K562 (cell line): Measurements from ENCODE around the gene FGF2. TPM values are rescaled to one million over a fixed set of nuclear protein-coding genes. Genes with fewer than 3 reads are reported as not detected.

ENCODE experiments used
- ELF1 ChIP-seq: fragments of 200-800 bp; sonication (Bioruptor generic); IDR thresholded peaks from 2 replicates; pipeline ENCODE4 v1.6.1; 2016; ENCODE audit warnings: missing genetic modification characterization, missing compliant biosample characterization
- HMG20B ChIP-seq: fragments of 250-450 bp; sonication (Bioruptor Pico); IDR thresholded peaks from 2 replicates; pipeline ENCODE4 v1.5.0; 2021; ENCODE audit warnings: mild to moderate bottlenecking
- HNRNPH1 ChIP-seq: fragments of 200-400 bp; formaldehyde crosslinking; optimal IDR thresholded peaks from 2 replicates; pipeline ENCODE3; 2017; ENCODE audit warnings: low read depth, mild to moderate bottlenecking, low read length, moderate library complexity
- HSF4 ChIP-seq: fragments of 250-450 bp; sonication (Bioruptor Pico); IDR thresholded peaks from 2 replicates; pipeline ENCODE4 v2.1.2; 2022; ENCODE audit warnings: mild to moderate bottlenecking, moderate library complexity, borderline replicate concordance
- KDM2B ChIP-seq: fragments of 250-450 bp; sonication (Bioruptor Pico); IDR thresholded peaks from 2 replicates; pipeline ENCODE4 v1.8.0; 2021; ENCODE audit warnings: mild to moderate bottlenecking, moderate library complexity
- RAD51 ChIP-seq: fragments of 450-650 bp; IDR thresholded peaks from 2 replicates; pipeline ENCODE4 v1.7.1; 2016; ENCODE audit warnings: low read depth, mild to moderate bottlenecking, borderline replicate concordance
- UBTF ChIP-seq, 2 experiments: IDR thresholded peaks; 2 replicates each; pipeline ENCODE4 v1.6.1; 2012; ENCODE audit warnings: improper control_type of control experiment in 2 of 2, low read depth in 2 of 2, low read length in 2 of 2, borderline replicate concordance in 1 of 2
- ZBTB43 ChIP-seq: sonication (generic); formaldehyde crosslinking; IDR thresholded peaks from 2 replicates; pipeline ENCODE4 v1.8.0; 2023; ENCODE audit warnings: mild to moderate bottlenecking, missing genetic modification reagents
- ZFP36 ChIP-seq: fragments of 150-350 bp; IDR thresholded peaks from 2 replicates; pipeline ENCODE4 v1.6.1; 2018; ENCODE audit warnings: low read length, low read depth; ENCODE audit not compliant: partially characterized antibody
- ZNF785 ChIP-seq: fragments of 250-450 bp; sonication (Bioruptor Pico); IDR thresholded peaks from 2 replicates; pipeline ENCODE4 v1.4.0; 2020; ENCODE audit warnings: mild to moderate bottlenecking
- polyA plus RNA-seq, 8 experiments: library from polyadenylated mRNA; depleted of rRNA in 4 of 8; stranded (reverse) in 5 of 8; unstranded in 3 of 8; fragments of >200 nt; fragmentation: Nextera tagmentation in 2 of 8; fragmentation: Illumina TruSeq in 1 of 8; extraction: Ambion mirVana in 2 of 8; extraction: Trizol in 1 of 8; gene quantifications; 2 replicates each; pipeline versions ENCODE4 v1.2.1 to v1.2.3, GENCODE V29; 2011 to 2014; ENCODE audit warnings: inconsistent platforms in 1 of 8, missing spikeins in 1 of 8
- total RNA-seq, 7 experiments: library from RNA; depleted of rRNA in 6 of 7; stranded (reverse); fragments of >200 nt in 6 of 7; fragmentation: Illumina TruSeq in 2 of 7; extraction: Trizol in 2 of 7; gene quantifications; 2 replicates each; pipeline versions ENCODE4 v1.2.1 to v1.2.3, GENCODE V29; 2011 to 2021; ENCODE audit warnings: low replicate concordance in 1 of 7

The FGF2 gene
- total and polyA plus RNA-seq, 9 of the 15 experiments (the other 6 are each of a cell fraction or from before 2014, with no cell fraction given), result 2.5 to 19.4 (median 9.2) TPM

GRCh38 chr4:122798101-122798500 is 28.5 kb upstream of the FGF2 start (continued):
- TF ChIP-seq UBTF (IDR thresholded peaks at IDR 0.05; ENCODE audit: borderline replicate concordance in 1 of 2, low read depth in 2 of 2, low read length in 2 of 2) (no peak), HMG20B (CRISPR knock-in tag) (no peak), RAD51 (no peak), KDM2B (CRISPR knock-in tag) (no peak), HSF4 (CRISPR knock-in tag) (no peak), ELF1 (tag) (peak; percentile 11; the same call in 1 of the 2 replicates), ZNF785 (CRISPR knock-in tag) (no peak), ZFP36 (no peak), HNRNPH1 (no peak), ZBTB43 (CRISPR knock-in tag) (no peak)
